HepG2 (cell line): ENCODE results near the gene ZNF282. TPM values are rescaled to one million over a fixed set of nuclear protein-coding genes. Genes with fewer than 3 reads are reported as not detected.
A peak's percentile ranks its signal among the peaks of the same experiment; 100 is the strongest.

Experiments
- ADNP ChIP-seq: sonication (generic); formaldehyde crosslinking; IDR thresholded peaks from 2 replicates; pipeline ENCODE4 v1.4.0; 2020; ENCODE audit warnings: missing genetic modification reagents
- GTF2F1 ChIP-seq: fragments of 150-350 bp; IDR thresholded peaks from 2 replicates; pipeline ENCODE4 v1.6.1; 2014; ENCODE audit warnings: low read length
- HMGXB4 ChIP-seq, 2 experiments: sonication (generic) in 1 of 2; formaldehyde crosslinking in 1 of 2; IDR thresholded peaks; 2 replicates each; pipeline versions ENCODE4 v1.4.0 to v1.6.1; 2018 to 2020; ENCODE audit warnings: missing genetic modification reagents in 2 of 2, borderline replicate concordance in 1 of 2, low read depth in 1 of 2, mild to moderate bottlenecking in 1 of 2, missing biosample characterization in 1 of 2
- IKZF5 ChIP-seq: IDR thresholded peaks from 2 replicates; pipeline ENCODE4 v1.6.1; 2018; ENCODE audit warnings: missing genetic modification reagents, mild to moderate bottlenecking, missing compliant biosample characterization
- MIER3 ChIP-seq: IDR thresholded peaks from 2 replicates; pipeline ENCODE4 v1.6.1; 2016; ENCODE audit warnings: missing compliant biosample characterization, borderline replicate concordance
- MTA3 ChIP-seq: sonication (generic); formaldehyde crosslinking; IDR thresholded peaks from 2 replicates; pipeline ENCODE4 v1.4.0; 2020; ENCODE audit warnings: missing genetic modification reagents
- NFKBIZ ChIP-seq: IDR thresholded peaks from 2 replicates; pipeline ENCODE4 v1.6.1; 2018; ENCODE audit warnings: missing genetic modification reagents, missing compliant biosample characterization
- POLR2G ChIP-seq: fragments of 200-400 bp; formaldehyde crosslinking; IDR thresholded peaks from 2 replicates; pipeline ENCODE4 v1.6.1; 2018; ENCODE audit warnings: mild to moderate bottlenecking, low read depth, low read length, moderate library complexity
- PRDM10 ChIP-seq: sonication (generic); formaldehyde crosslinking; IDR thresholded peaks from 2 replicates; pipeline ENCODE4 v1.4.0; 2020; ENCODE audit warnings: low read depth, missing genetic modification reagents
- RORA ChIP-seq: sonication (generic); formaldehyde crosslinking; IDR thresholded peaks from 2 replicates; pipeline ENCODE4 v1.5.0; 2020; ENCODE audit warnings: mild to moderate bottlenecking, missing genetic modification reagents, moderate library complexity
- SNAI1 ChIP-seq: sonication (generic); formaldehyde crosslinking; IDR thresholded peaks from 2 replicates; pipeline ENCODE4 v1.5.0; 2020; ENCODE audit warnings: mild to moderate bottlenecking, missing genetic modification reagents, borderline replicate concordance
- TARDBP ChIP-seq: sonication (generic); formaldehyde crosslinking; IDR thresholded peaks from 2 replicates; pipeline ENCODE4 v1.8.0; 2022; ENCODE audit warnings: mild to moderate bottlenecking, missing genetic modification reagents
- ZBTB3 ChIP-seq: sonication (generic); formaldehyde crosslinking; IDR thresholded peaks from 2 replicates; pipeline ENCODE4 v1.4.0; 2020; ENCODE audit warnings: low read depth, mild to moderate bottlenecking, moderate library complexity, missing genetic modification reagents, borderline replicate concordance
- ZBTB8A ChIP-seq: sonication (generic); formaldehyde crosslinking; IDR thresholded peaks from 2 replicates; pipeline ENCODE4 v1.4.0; 2020; ENCODE audit warnings: mild to moderate bottlenecking, low read depth, missing genetic modification reagents, borderline replicate concordance
- ZFP82 ChIP-seq: sonication (generic); formaldehyde crosslinking; IDR thresholded peaks from 2 replicates; pipeline ENCODE4 v1.5.1; 2020; ENCODE audit warnings: mild to moderate bottlenecking, missing genetic modification reagents, borderline replicate concordance
- ZFYVE20 ChIP-seq: sonication (generic); formaldehyde crosslinking; IDR thresholded peaks from 2 replicates; pipeline ENCODE4 v1.8.0; 2023; ENCODE audit warnings: low read depth, mild to moderate bottlenecking, moderate library complexity, missing genetic modification reagents, borderline replicate concordance
- ZNF496 ChIP-seq: sonication (generic); formaldehyde crosslinking; IDR thresholded peaks from 2 replicates; pipeline ENCODE4 v1.8.1; 2023; ENCODE audit warnings: mild to moderate bottlenecking, moderate library complexity, missing genetic modification reagents; ENCODE audit not compliant: insufficient replicate concordance
- ZNF546 ChIP-seq: sonication (generic); formaldehyde crosslinking; conservative IDR thresholded peaks from 2 replicates; pipeline ENCODE4 v1.8.1; 2023; ENCODE audit warnings: mild to moderate bottlenecking, missing genetic modification reagents
- ZNF563 ChIP-seq: sonication (generic); formaldehyde crosslinking; IDR thresholded peaks from 2 replicates; pipeline ENCODE4 v1.8.0; 2022; ENCODE audit warnings: mild to moderate bottlenecking, moderate library complexity, missing genetic modification reagents
- ZNF652 ChIP-seq: IDR thresholded peaks from 2 replicates; pipeline ENCODE4 v1.6.1; 2016; ENCODE audit warnings: low read depth, borderline replicate concordance
- ZNF83 ChIP-seq: sonication (generic); formaldehyde crosslinking; IDR thresholded peaks from 2 replicates; pipeline ENCODE4 v1.4.0; 2020; ENCODE audit warnings: missing genetic modification reagents, mild to moderate bottlenecking, borderline replicate concordance
- ZNF883 ChIP-seq: sonication (generic); formaldehyde crosslinking; IDR thresholded peaks from 2 replicates; pipeline ENCODE4 v1.5.1; 2020; ENCODE audit warnings: mild to moderate bottlenecking, missing genetic modification reagents; ENCODE audit errors: not compliant biosample characterization
- polyA plus RNA-seq, 8 experiments: library from polyadenylated mRNA; depleted of rRNA in 3 of 8; stranded (reverse) in 7 of 8; unstranded in 1 of 8; fragments of >200 nt; fragmentation: Illumina TruSeq in 4 of 8; extraction: Trizol in 4 of 8; gene quantifications; 2 replicates each; pipeline versions ENCODE4 v1.2.1 to v1.2.3, GENCODE V29; 2011 to 2016; ENCODE audit warnings: low read depth in 4 of 8, missing spikeins in 1 of 8, mixed read lengths in 1 of 8; ENCODE audit not compliant: insufficient read depth in 1 of 8
- total RNA-seq, 5 experiments: library from RNA; depleted of rRNA; stranded (reverse); fragments of >200 nt; fragmentation: Illumina TruSeq; extraction: Trizol; gene quantifications; 2 replicates each; pipeline ENCODE4 v1.2.3, GENCODE V29; 2016; ENCODE audit warnings: low read depth in 1 of 5

ZNF282 gene
- total and polyA plus RNA-seq, 2 of the 13 experiments (the other 11 are each of a cell fraction or from before 2014, with no cell fraction given): 9.1 to 20.9 TPM

- peak; percentile 38 to 54; a peak in 2 of 4 replicates for TF ChIP-seq HMGXB4 (CRISPR knock-in tag; IDR thresholded peaks at IDR 0.05; ENCODE audit: borderline replicate concordance in 1 of 2, low read depth in 1 of 2)
- no peak for TF ChIP-seq POLR2G
- no peak for TF ChIP-seq PRDM10 (CRISPR knock-in tag)
- TF ChIP-seq MTA3 (CRISPR knock-in tag): no peak
- TF ChIP-seq IKZF5: peak; percentile 20; the same call in 1 of the 2 replicates
- no peak for TF ChIP-seq ZNF83
- TF ChIP-seq ZNF496 (CRISPR knock-in tag): no peak
- no peak for TF ChIP-seq MIER3 (CRISPR knock-in tag)
- TF ChIP-seq SNAI1 (CRISPR knock-in tag): 0 out of 2 replicates have a peak, but pooled peaks have one; percentile 32
- TF ChIP-seq ZFP82 (CRISPR knock-in tag): no peak
- 0 out of 2 replicates have a peak, but pooled peaks have one; percentile 12 for TF ChIP-seq ZFYVE20
- no peak for TF ChIP-seq ZBTB3 (CRISPR knock-in tag)
- no peak for TF ChIP-seq RORA (CRISPR knock-in tag)
- 0 out of 2 replicates have a peak, but pooled peaks have one; percentile 38 for TF ChIP-seq ZNF546
- no peak for TF ChIP-seq NFKBIZ (CRISPR knock-in tag)
- no peak for TF ChIP-seq ZNF883 (CRISPR knock-in tag)
- TF ChIP-seq ADNP: no peak
- no peak for TF ChIP-seq TARDBP (CRISPR knock-in tag)
- peak; percentile 74 for TF ChIP-seq ZNF563 (CRISPR knock-in tag)
- TF ChIP-seq GTF2F1: no peak
- TF ChIP-seq ZBTB8A: no peak
- no peak for TF ChIP-seq ZNF652 (CRISPR knock-in tag)
Measured at GRCh38 chr7:149147752-149148653, 47.3 kb upstream of the ZNF282 start (continued).
